HG02870 (cell line): Measurements from ENCODE around the gene CCDC73.
"Not testable (repeated sequence)": the region's sequence is repeated elsewhere in the genome, so short reads cannot be mapped to it uniquely, and the experiment has no call there.

Source experiments
- ATAC-seq: cut with Tn5 transposase; IDR thresholded peaks from one replicate; pipeline ENCODE4 v1.9.1; 2021; ENCODE audit warnings: mild to moderate bottlenecking, moderate library complexity; ENCODE audit not compliant: unreplicated experiment

CCDC73 gene

GRCh38 chr11:32706985-32707741 is 87.3 kb downstream of the CCDC73 start:
- ATAC-seq: peak; percentile 99

GRCh38 chr11:32705309-32706033 is 89.0 kb downstream of the CCDC73 start:
- ATAC-seq: no peak

GRCh38 chr11:32704775-32705174 is 89.7 kb downstream of the CCDC73 start:
- ATAC-seq: no peak

GRCh38 chr11:32704261-32704660 is 90.2 kb downstream of the CCDC73 start:
- ATAC-seq: no peak

- no peak for ATAC-seq
Measured at GRCh38 chr11:32701616-32702015, 92.8 kb downstream of the CCDC73 start.

- ATAC-seq: no peak
Measured at GRCh38 chr11:32698579-32698978, 95.9 kb downstream of the CCDC73 start.

- no peak for ATAC-seq
Measured at GRCh38 chr11:32671051-32671450, 123.4 kb downstream of the CCDC73 start.

- ATAC-seq: no peak
Measured at GRCh38 chr11:32659672-32660071, 134.8 kb downstream of the CCDC73 start.

GRCh38 chr11:32658639-32659406 is 135.6 kb downstream of the CCDC73 start:
- no peak for ATAC-seq

GRCh38 chr11:32643526-32643925 is 150.9 kb downstream of the CCDC73 start:
- ATAC-seq: no peak

- no peak for ATAC-seq
Measured at GRCh38 chr11:32641361-32641760, 153.1 kb downstream of the CCDC73 start.

GRCh38 chr11:32635819-32636218 is 158.6 kb downstream of the CCDC73 start:
- ATAC-seq: no peak

- ATAC-seq: no peak
Measured at GRCh38 chr11:32630844-32631243, 163.6 kb downstream of the CCDC73 start.

- no peak for ATAC-seq
Measured at GRCh38 chr11:32616903-32617302, 177.6 kb downstream of the CCDC73 start.

GRCh38 chr11:32615422-32615821 is 179.0 kb downstream of the CCDC73 start:
- no peak for ATAC-seq

- no peak for ATAC-seq
Measured at GRCh38 chr11:32613500-32614151, 180.8 kb downstream of the CCDC73 start.

GRCh38 chr11:32610797-32611352 is 183.6 kb downstream of the CCDC73 start:
- no peak for ATAC-seq

- ATAC-seq: not testable (repeated sequence)
Measured at GRCh38 chr11:32608826-32609225, 185.6 kb downstream of the CCDC73 start.

- ATAC-seq: no peak
Measured at GRCh38 chr11:32606220-32606619, 188.2 kb downstream of the CCDC73 start.

- ATAC-seq: no peak
Measured at GRCh38 chr11:32602657-32603415, 191.6 kb downstream of the CCDC73 start.
